Measurements from ENCODE around the gene MGAT5B. TPM values are rescaled to one million over a fixed set of nuclear protein-coding genes. Genes with fewer than 3 reads are reported as not detected.

Gene MGAT5B
- total and polyA plus RNA-seq, 2 of the 13 experiments (the other 11 are each of a cell fraction or from before 2014, with no cell fraction given) = 0.07 to 0.13 TPM

GRCh38 chr17:76914937-76915336, 46.7 kb downstream of the MGAT5B start (continued):
- peak; percentile 92 for TF ChIP-seq ARID5B (CRISPR knock-in tag; IDR thresholded peaks at IDR 0.05)
- no peak for TF ChIP-seq ZNF570 (CRISPR knock-in tag; IDR thresholded peaks at IDR 0.05; ENCODE audit: borderline replicate concordance)
- TF ChIP-seq GATAD2A (CRISPR knock-in tag; IDR thresholded peaks at IDR 0.05) = peak; percentile 96
- TF ChIP-seq PITX1 (CRISPR knock-in tag; IDR thresholded peaks at IDR 0.05) = peak; percentile 97
- TF ChIP-seq ZNF446 (CRISPR knock-in tag; IDR thresholded peaks at IDR 0.05) = no peak
- no peak for TF ChIP-seq ZNF879 (CRISPR knock-in tag; IDR thresholded peaks at IDR 0.05)
- no peak for TF ChIP-seq ZNF30 (CRISPR knock-in tag; IDR thresholded peaks at IDR 0.05)
- TF ChIP-seq NPAS2 (CRISPR knock-in tag; IDR thresholded peaks at IDR 0.05; ENCODE audit: borderline replicate concordance) = no peak
- no peak for TF ChIP-seq ZBTB14 (CRISPR knock-in tag; IDR thresholded peaks at IDR 0.05)
- TF ChIP-seq ZNF841 (CRISPR knock-in tag; IDR thresholded peaks at IDR 0.05; ENCODE audit: borderline replicate concordance) = 0 out of 2 replicates have a peak, but pooled peaks have one; percentile 28
- TF ChIP-seq REST (IDR thresholded peaks at IDR 0.05; ENCODE audit: borderline replicate concordance in 1 of 2, low read depth in 1 of 2, low read length in 2 of 2) = peak in 1 of 2 experiments; percentile 81; a peak in 2 of 4 replicates
- TF ChIP-seq HDAC2 (CRISPR knock-in tag; IDR thresholded peaks at IDR 0.05) = peak; percentile 93
- no peak for TF ChIP-seq ZNF441 (CRISPR knock-in tag; IDR thresholded peaks at IDR 0.05; ENCODE audit: borderline replicate concordance)
- TF ChIP-seq, protein P1, sequence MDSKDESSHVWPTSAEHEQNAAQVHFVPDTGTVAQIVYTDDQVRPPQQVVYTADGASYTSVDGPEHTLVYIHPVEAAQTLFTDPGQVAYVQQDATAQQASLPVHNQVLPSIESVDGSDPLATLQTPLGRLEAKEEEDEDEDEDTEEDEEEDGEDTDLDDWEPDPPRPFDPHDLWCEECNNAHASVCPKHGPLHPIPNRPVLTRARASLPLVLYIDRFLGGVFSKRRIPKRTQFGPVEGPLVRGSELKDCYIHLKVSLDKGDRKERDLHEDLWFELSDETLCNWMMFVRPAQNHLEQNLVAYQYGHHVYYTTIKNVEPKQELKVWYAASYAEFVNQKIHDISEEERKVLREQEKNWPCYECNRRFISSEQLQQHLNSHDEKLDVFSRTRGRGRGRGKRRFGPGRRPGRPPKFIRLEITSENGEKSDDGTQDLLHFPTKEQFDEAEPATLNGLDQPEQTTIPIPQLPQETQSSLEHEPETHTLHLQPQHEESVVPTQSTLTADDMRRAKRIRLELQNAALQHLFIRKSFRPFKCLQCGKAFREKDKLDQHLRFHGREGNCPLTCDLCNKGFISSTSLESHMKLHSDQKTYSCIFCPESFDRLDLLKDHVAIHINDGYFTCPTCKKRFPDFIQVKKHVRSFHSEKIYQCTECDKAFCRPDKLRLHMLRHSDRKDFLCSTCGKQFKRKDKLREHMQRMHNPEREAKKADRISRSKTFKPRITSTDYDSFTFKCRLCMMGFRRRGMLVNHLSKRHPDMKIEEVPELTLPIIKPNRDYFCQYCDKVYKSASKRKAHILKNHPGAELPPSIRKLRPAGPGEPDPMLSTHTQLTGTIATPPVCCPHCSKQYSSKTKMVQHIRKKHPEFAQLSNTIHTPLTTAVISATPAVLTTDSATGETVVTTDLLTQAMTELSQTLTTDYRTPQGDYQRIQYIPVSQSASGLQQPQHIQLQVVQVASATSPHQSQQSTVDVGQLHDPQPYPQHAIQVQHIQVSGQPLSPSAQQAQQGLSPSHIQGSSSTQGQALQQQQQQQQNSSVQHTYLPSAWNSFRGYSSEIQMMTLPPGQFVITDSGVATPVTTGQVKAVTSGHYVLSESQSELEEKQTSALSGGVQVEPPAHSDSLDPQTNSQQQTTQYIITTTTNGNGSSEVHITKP (CRISPR knock-in tag; IDR thresholded peaks at IDR 0.05; ENCODE audit: low read depth) = 0 out of 2 replicates have a peak, but pooled peaks have one; percentile 30
- TF ChIP-seq, protein P2, sequence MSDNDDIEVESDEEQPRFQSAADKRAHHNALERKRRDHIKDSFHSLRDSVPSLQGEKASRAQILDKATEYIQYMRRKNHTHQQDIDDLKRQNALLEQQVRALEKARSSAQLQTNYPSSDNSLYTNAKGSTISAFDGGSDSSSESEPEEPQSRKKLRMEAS (IDR thresholded peaks at IDR 0.05) = peak; percentile 68
- no peak for TF ChIP-seq TBP (CRISPR knock-in tag; IDR thresholded peaks at IDR 0.05)
- TF ChIP-seq ZNF781 (CRISPR knock-in tag; IDR thresholded peaks at IDR 0.05; ENCODE audit: borderline replicate concordance, not compliant biosample characterization) = no peak
- TF ChIP-seq ISL2 (CRISPR knock-in tag; IDR thresholded peaks at IDR 0.05) = peak; percentile 96

All from HepG2 (cell line).